ENCODE measurements around the gene CCDC120. TPM values are rescaled to one million over a fixed set of nuclear protein-coding genes. Genes with fewer than 3 reads are reported as not detected.

The CCDC120 gene
- total RNA-seq, 1 experiment from 2014 or later, result 23.9 TPM

GRCh38 chrX:49042581-49043219 lies 16.1 kb upstream of the CCDC120 start:
- Histone ChIP-seq H3K9me3 (ENCODE audit: insufficient read depth, low read depth) (no peaks in the 10 kb centered on the region), H3K79me2 (ENCODE audit: low read depth) (peaks cover 26% of the 10 kb centered on the region), H4K20me1 (ENCODE audit: insufficient read depth) (no peaks in the 10 kb centered on the region), H3K4me3 (peak overlapping the region; percentile 58), H3F3A (ENCODE audit: insufficient read depth, low read depth) (no peaks in the 10 kb centered on the region), H3K27me3 (ENCODE audit: insufficient read depth, low read depth) (no peaks in the 10 kb centered on the region), H3K9me2 (ENCODE audit: insufficient read depth) (no peaks in the 10 kb centered on the region), H3K36me3 (ENCODE audit: low read depth) (no peaks in the 10 kb centered on the region), H3K4me2 (peak overlapping the region; percentile 69), H2AFZ (no peak overlapping the region), H3K27ac (peak overlapping the region; percentile 75), H3K4me1 (replicated peaks; ENCODE audit: insufficient read depth) (peaks cover 17% of the 10 kb centered on the region)
- DNase-seq, result no peak
- ChIA-PET POLR2A (ENCODE audit: unreplicated experiment) (no interaction called here), CTCF (no interaction called here)
- TSS peak; percentile 46 for BruUV-seq (replicated peaks)
- intact Hi-C loops (cut with micrococcal nuclease; ENCODE audit: unreplicated experiment), result loop anchor here (1.0 to 10.0 kb wide), 7 partner anchors 16 to 280 kb away; partner anchors contain the start of genes CCDC120, GLOD5, GRIPAP1 and OTUD5
- TF ChIP-seq CTCF (conservative IDR thresholded peaks at IDR 0.05) (no peak), EZH2 (IDR thresholded peaks at IDR 0.05; ENCODE audit: low read depth) (no peak)

GRCh38 chrX:49043220-49043986 lies 15.4 kb upstream of the CCDC120 start, which contains the start of gene TFE3:
Gene TFE3, minus strand, starts transcription at chrX:49043357. Its CDS starts 131 bp downstream, at chrX:49043226.
- H3F3A ChIP-seq (ENCODE audit: insufficient read depth, low read depth), result no peaks in the 10 kb centered on the region
- H3K27me3 ChIP-seq (ENCODE audit: insufficient read depth, low read depth), result no peaks in the 10 kb centered on the region
- peak; percentile 90 for DNase-seq
- ChIA-PET CTCF (interaction anchor here (0.6 kb wide), 1 partner anchor 367 kb away, joined by 13 read pairs; no protein-coding TSS in a partner anchor), POLR2A (ENCODE audit: unreplicated experiment) (interaction anchor here (0.6 to 0.7 kb wide), 3 partner anchors 41 to 85 kb away, joined by 3 to 25 read pairs (median 3); partner anchors contain the start of gene GRIPAP1)
- peak within 1 kb of the TSS; percentile 69 for H3K4me2 ChIP-seq
- intact Hi-C loops (cut with micrococcal nuclease; ENCODE audit: unreplicated experiment), result loop anchor here (1.0 to 10.0 kb wide), 7 partner anchors 15 to 281 kb away; partner anchors contain the start of genes CCDC120, GLOD5, GRIPAP1 and OTUD5
- peaks cover 26% of the 10 kb centered on the region for H3K79me2 ChIP-seq (ENCODE audit: low read depth)
- H4K20me1 ChIP-seq (ENCODE audit: insufficient read depth), result no peaks in the 10 kb centered on the region
- no TSS peak for BruUV-seq (replicated peaks)
- no peaks in the 10 kb centered on the region for H3K36me3 ChIP-seq (ENCODE audit: low read depth)
- peak within 1 kb of the TSS; percentile 58 for H3K4me3 ChIP-seq
- H3K9me3 ChIP-seq (ENCODE audit: insufficient read depth, low read depth), result no peaks in the 10 kb centered on the region
- peaks cover 13% of the 10 kb centered on the region for H3K4me1 ChIP-seq (replicated peaks; ENCODE audit: insufficient read depth)
- no peaks in the 10 kb centered on the region for H3K9me2 ChIP-seq (ENCODE audit: insufficient read depth)
- H2AFZ ChIP-seq, result no peak within 1 kb of the TSS; the same call in 1 of the 2 replicates
- H3K27ac ChIP-seq, result peak within 1 kb of the TSS; percentile 75
- TF ChIP-seq CTCF (conservative IDR thresholded peaks at IDR 0.05), result peak; percentile 44; the same call in 1 of the 2 replicates
- TF ChIP-seq EZH2 (IDR thresholded peaks at IDR 0.05; ENCODE audit: low read depth), result no peak

- ChIA-PET POLR2A (ENCODE audit: unreplicated experiment) (interaction anchor here (0.6 to 0.7 kb wide), 2 partner anchors 57 to 86 kb away, joined by 3 read pairs; no protein-coding TSS in a partner anchor), CTCF (no interaction called here)
- H3K27ac ChIP-seq, result 0 out of 2 replicates have a peak overlapping the region, but pooled peaks have one; percentile 39
- H4K20me1 ChIP-seq (ENCODE audit: insufficient read depth), result no peaks in the 10 kb centered on the region
- H3K36me3 ChIP-seq (ENCODE audit: low read depth), result no peaks in the 10 kb centered on the region
- H3K27me3 ChIP-seq (ENCODE audit: insufficient read depth, low read depth), result no peaks in the 10 kb centered on the region
- intact Hi-C loops (cut with micrococcal nuclease; ENCODE audit: unreplicated experiment), result loop anchor here (1.0 to 10.0 kb wide), 7 partner anchors 15 to 282 kb away; partner anchors contain the start of genes CCDC120, GLOD5, GRIPAP1 and OTUD5
- peaks cover 21% of the 10 kb centered on the region for H3K79me2 ChIP-seq (ENCODE audit: low read depth)
- H3K4me2 ChIP-seq, result peak overlapping the region; percentile 67
- no peaks in the 10 kb centered on the region for H3F3A ChIP-seq (ENCODE audit: insufficient read depth, low read depth)
- peaks cover 8% of the 10 kb centered on the region for H3K4me1 ChIP-seq (replicated peaks; ENCODE audit: insufficient read depth)
- H3K9me2 ChIP-seq (ENCODE audit: insufficient read depth), result no peaks in the 10 kb centered on the region
- H3K4me3 ChIP-seq, result peak overlapping the region; percentile 43; the same call in 1 of the 2 replicates
- TF ChIP-seq EZH2 (IDR thresholded peaks at IDR 0.05; ENCODE audit: low read depth), result no peak
- no peak for TF ChIP-seq CTCF (conservative IDR thresholded peaks at IDR 0.05)
- no peak for DNase-seq
- no TSS peak for BruUV-seq (replicated peaks)
- H2AFZ ChIP-seq, result no peak overlapping the region; the same call in 1 of the 2 replicates
- H3K9me3 ChIP-seq (ENCODE audit: insufficient read depth, low read depth), result no peaks in the 10 kb centered on the region
Observed at GRCh38 chrX:49043987-49044281, 14.9 kb upstream of the CCDC120 start.
